ENCODE results near the gene STMN1.

DNA sequence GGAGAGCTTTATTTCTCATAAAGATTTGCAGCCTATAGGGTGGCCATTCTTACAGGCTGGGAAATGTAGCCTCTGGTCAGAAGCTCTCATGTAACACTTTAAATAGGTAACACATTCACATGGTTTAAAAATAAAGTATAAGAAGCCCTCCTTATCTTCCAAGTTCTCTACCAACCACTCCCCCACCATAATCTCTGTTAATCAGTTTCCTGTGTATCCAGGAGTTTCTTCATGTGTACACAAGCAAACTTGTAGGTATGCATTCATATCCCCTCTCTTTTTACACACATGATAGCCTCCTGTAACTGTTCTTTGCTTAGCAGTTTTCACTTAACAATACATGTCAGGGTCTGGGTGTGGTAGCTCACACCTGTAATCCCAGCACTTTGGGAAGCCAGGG lies 4.9 kb upstream of the STMN1 start:
- TF ChIP-seq, protein P1, sequence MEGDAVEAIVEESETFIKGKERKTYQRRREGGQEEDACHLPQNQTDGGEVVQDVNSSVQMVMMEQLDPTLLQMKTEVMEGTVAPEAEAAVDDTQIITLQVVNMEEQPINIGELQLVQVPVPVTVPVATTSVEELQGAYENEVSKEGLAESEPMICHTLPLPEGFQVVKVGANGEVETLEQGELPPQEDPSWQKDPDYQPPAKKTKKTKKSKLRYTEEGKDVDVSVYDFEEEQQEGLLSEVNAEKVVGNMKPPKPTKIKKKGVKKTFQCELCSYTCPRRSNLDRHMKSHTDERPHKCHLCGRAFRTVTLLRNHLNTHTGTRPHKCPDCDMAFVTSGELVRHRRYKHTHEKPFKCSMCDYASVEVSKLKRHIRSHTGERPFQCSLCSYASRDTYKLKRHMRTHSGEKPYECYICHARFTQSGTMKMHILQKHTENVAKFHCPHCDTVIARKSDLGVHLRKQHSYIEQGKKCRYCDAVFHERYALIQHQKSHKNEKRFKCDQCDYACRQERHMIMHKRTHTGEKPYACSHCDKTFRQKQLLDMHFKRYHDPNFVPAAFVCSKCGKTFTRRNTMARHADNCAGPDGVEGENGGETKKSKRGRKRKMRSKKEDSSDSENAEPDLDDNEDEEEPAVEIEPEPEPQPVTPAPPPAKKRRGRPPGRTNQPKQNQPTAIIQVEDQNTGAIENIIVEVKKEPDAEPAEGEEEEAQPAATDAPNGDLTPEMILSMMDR (conservative IDR thresholded peaks at IDR 0.05; ENCODE audit: low read depth, low read length): no peak
- no peak for TF ChIP-seq EZH2 (IDR thresholded peaks at IDR 0.05; ENCODE audit: borderline replicate concordance, low read depth, low read length, poor library complexity, severe bottlenecking)
